ENCODE results near the gene CTNND2. TPM values are rescaled to one million over a fixed set of nuclear protein-coding genes. Genes with fewer than 3 reads are reported as not detected.

CTNND2 gene
- polyA plus RNA-seq, 1 of the 3 experiments (the other 2 are of a cell fraction), result not detected

GRCh38 chr5:11607944-11608483, 296.2 kb downstream of the CTNND2 start:
- Histone ChIP-seq H3K27ac (ENCODE audit: low read depth in 2 of 2, low read length in 1 of 2) (no peak overlapping the region), H2AFZ (ENCODE audit: low read depth) (no peak overlapping the region), H3K4me2 (no peak overlapping the region), H4K20me1 (ENCODE audit: insufficient read depth) (no peaks in the 10 kb centered on the region), H3K9me3 (no peaks in the 10 kb centered on the region), H3K36me3 (replicated peaks in 1 of 2; ENCODE audit: control insufficient read depth in 1 of 2, insufficient read depth in 2 of 2, low read length in 1 of 2) (no peaks in the 10 kb centered on the region), H3K4me1 (ENCODE audit: control insufficient read depth in 1 of 2, insufficient read depth in 2 of 2, low read depth in 1 of 2, low read length in 1 of 2) (no peaks in the 10 kb centered on the region), H3K79me2 (ENCODE audit: insufficient read depth) (no peaks in the 10 kb centered on the region), H3K4me3 (ENCODE audit: low read depth in 2 of 2, low read length in 1 of 2) (no peak overlapping the region), H3K9me2 (no peaks in the 10 kb centered on the region), H3F3A (replicated peaks; ENCODE audit: insufficient read depth) (no peaks in the 10 kb centered on the region), H3K27me3 (ENCODE audit: insufficient read depth) (no peaks in the 10 kb centered on the region), H3K9ac (no peak overlapping the region)
- no peak for DNase-seq
- ChIA-PET POLR2A (no interaction called here), CTCF (no interaction called here)
- TF ChIP-seq GABPA (IDR thresholded peaks at IDR 0.05; ENCODE audit: low read depth), result no peak
- no peak for TF ChIP-seq POLR2AphosphoS5 (IDR thresholded peaks at IDR 0.05; ENCODE audit: low read depth, low read length)
- no peak for TF ChIP-seq USF2 (IDR thresholded peaks at IDR 0.05; ENCODE audit: borderline replicate concordance, low read depth, low read length)
- TF ChIP-seq SMC3 (IDR thresholded peaks at IDR 0.05; ENCODE audit: low read depth, low read length), result no peak
- no peak for TF ChIP-seq ELF1 (IDR thresholded peaks at IDR 0.05)
- TF ChIP-seq PBX3 (IDR thresholded peaks at IDR 0.05), result no peak
- no peak for TF ChIP-seq FOXJ3 (CRISPR knock-in tag; IDR thresholded peaks at IDR 0.05)
- TF ChIP-seq USF1 (IDR thresholded peaks at IDR 0.05; ENCODE audit: borderline replicate concordance, low read depth), result no peak
- TF ChIP-seq REST (IDR thresholded peaks at IDR 0.05; ENCODE audit: low read depth, low read length), result no peak
- no peak for TF ChIP-seq SIN3A (IDR thresholded peaks at IDR 0.05; ENCODE audit: borderline replicate concordance, low read depth, low read length)
- TF ChIP-seq ZBTB33 (IDR thresholded peaks at IDR 0.05; ENCODE audit: borderline replicate concordance, low read depth), result no peak
- no peak for TF ChIP-seq IRF3 (IDR thresholded peaks at IDR 0.05; ENCODE audit: low read depth, low read length)

Measured in SK-N-SH (cell line).